HL-60/S4 (cell line): ENCODE data around the gene KCTD15.

Experiments used
- in situ Hi-C: fragments of 300-500 bp; cut with MboI; formaldehyde crosslinking; loops from 2 replicates; pipeline ENCODE4 v1.14.3; 2022; ENCODE audit warnings: low sequenced_read_pairs

The KCTD15 gene

DNA sequence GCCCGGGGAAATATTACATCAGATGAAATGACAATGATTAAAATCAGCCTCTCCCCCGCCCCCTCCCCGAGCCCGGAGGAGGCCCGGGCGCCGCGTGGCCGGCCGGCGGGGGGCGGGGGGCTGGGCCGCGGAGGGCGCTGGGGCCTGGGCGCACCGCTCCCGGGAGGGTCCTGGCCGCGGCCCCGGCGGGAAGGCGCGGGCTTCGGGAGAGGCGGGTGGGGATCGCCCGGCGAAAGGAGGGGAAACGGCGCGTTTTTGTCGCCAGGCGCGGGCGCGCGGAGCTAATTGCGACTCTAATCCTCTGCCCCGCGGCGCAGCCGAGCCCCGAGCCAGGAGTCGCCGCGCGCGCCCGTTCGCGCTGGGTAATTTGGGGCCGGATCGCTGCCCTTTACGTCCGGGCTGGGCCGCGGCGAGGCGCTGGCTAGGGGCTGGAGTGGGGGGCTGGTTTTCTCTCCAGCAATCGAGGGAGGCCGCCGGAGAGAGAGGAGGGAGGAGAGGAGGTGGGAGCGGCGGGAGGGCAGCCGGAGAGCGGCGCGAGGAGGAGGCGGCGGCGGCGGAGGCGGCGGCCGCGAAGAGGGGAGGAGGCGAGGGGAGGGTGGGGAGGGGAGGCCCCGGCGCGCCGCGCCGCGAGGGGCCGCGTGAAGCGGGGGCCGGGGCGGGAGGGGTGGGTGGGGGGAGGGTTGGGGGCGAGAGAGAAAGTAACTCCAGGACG is at the start of gene KCTD15:
KCTD15 (plus strand) TSS at position 707 of the 712 bp plus-strand sequence. CDS start 3,585 bp downstream, outside the sequence.
- in situ Hi-C loops: loop anchor here (25.0 kb wide), 2 partner anchors 216 to 916 kb away; no protein-coding TSS in a partner anchor

- in situ Hi-C loops: no loop called here
These were observed 49.4 kb upstream of the KCTD15 start for GRCh38 chr19:33747273-33747672.

- in situ Hi-C loops: no loop called here
These were observed 48.4 kb upstream of the KCTD15 start for GRCh38 chr19:33748231-33748630.

- in situ Hi-C loops: no loop called here
These were observed 47.7 kb upstream of the KCTD15 start for GRCh38 chr19:33749016-33749415.

DNA sequence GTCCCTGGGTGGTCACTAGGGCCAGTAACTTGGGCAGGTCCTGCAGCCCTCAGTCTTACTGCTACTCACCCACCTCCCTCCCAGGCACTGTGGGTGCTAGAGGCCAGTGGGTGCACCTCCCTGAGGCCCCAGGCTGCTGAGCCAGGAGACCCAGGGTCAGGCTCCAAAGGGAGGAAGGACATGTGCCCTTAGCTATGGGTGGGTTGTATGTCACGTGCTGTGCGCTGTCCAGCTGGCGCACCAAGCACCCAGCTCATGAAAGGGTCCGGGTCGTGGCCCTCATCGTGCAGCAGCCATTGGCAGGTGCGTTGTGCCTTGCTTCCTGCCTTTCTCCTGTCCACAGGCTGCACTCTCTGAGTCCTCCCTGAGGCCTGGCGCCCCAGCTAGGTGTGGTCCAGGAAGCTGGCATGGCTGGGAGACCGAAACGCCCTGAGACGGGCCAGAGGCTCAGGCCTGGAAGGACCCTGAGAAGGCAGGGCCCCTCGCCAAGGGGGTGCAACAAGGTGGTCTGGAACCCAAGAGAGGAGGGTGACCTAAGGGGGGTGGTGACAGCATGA is 47.0 kb upstream of the KCTD15 start:
- in situ Hi-C loops: no loop called here

- in situ Hi-C loops: no loop called here
These were observed 45.9 kb upstream of the KCTD15 start for GRCh38 chr19:33750587-33751435.

GRCh38 chr19:33751436-33751770 is 45.3 kb upstream of the KCTD15 start:
- in situ Hi-C loops: no loop called here

GRCh38 chr19:33752018-33752800 is 44.5 kb upstream of the KCTD15 start:
- in situ Hi-C loops: no loop called here

DNA sequence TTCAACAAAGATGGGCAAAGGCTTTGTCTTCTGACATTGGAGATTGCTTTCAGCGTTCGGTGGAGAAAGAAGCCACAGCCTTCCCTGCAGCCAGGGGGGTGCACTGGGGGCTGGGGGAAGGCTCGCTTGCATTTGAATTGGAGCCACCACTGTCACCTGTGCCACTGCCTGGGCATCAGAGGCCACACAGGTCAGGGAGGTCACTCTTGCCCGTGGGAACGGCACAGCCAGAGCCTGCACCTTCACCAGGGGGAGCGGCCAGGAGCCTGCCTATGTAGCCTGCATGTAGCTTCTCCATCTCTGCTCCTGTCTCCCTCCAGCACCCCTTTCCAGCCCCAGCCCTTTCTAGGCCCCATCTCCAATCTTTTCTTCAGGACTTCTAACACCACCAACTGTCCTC is 43.7 kb upstream of the KCTD15 start:
- in situ Hi-C loops: no loop called here

- in situ Hi-C loops: no loop called here
These were observed 42.3 kb upstream of the KCTD15 start for GRCh38 chr19:33754361-33754760.

DNA sequence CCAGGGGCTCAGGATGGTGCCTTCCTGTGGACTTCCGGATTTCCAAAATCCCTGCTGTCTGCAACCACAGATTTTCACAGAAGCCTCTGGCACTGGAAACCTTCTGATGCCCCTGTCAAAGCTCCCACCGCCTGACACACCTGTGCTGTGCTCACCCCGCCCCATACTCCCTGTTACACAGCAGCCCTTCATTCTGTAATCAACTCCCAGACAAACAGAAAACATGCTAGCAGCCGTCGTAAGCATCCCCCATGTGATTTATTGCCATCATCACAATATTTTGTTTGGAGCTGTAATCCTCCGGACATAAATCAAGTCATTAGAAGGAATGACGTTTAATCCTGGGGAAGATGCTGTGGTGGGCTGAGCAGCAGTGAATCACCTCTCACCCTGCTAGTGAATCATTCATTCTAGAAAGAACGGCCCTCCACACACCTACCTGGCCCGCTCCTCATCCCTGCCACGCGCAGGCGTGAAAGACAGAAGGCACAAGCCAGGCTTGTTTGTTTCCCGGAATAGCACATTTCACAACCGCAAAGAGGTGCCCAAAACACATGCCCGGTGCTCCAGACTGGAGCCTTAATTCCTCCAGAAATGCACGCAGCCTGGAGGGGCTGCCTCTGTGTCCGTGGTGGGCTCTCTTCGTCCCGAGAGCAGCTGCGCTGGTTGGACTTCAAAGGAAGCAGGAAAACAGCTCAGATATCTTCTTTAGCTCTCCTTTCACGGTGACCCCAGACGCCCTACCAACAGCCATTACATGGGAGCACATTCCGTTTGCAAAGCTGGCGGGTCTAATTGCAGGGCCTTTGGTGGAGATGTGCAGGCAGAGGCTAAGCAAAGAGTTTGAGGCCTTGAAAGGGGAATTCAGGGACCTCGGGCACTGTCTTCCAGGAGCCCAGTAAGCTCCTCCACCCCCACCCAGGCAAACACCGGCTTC is 41.3 kb upstream of the KCTD15 start:
- in situ Hi-C loops: no loop called here

DNA sequence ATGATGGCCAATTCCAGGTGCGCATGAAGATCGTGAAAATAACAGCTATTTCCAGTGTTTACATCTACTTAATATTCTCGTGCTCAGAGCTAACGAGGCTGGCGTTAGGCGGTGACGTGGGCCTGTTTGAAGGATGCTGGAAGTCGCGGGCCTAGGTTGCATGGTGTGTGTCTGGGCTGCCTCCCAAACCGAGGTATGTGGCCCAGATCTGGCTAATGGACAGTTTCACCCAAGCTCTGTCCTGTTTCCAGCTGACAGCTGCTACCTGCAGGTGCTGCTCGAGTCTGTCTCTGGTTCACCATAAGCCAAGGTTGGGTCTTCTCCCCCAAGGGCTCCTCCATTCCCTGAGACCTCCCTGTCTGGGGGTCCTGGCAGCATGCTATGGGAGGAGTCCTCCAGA is 40.5 kb upstream of the KCTD15 start:
- in situ Hi-C loops: no loop called here

DNA sequence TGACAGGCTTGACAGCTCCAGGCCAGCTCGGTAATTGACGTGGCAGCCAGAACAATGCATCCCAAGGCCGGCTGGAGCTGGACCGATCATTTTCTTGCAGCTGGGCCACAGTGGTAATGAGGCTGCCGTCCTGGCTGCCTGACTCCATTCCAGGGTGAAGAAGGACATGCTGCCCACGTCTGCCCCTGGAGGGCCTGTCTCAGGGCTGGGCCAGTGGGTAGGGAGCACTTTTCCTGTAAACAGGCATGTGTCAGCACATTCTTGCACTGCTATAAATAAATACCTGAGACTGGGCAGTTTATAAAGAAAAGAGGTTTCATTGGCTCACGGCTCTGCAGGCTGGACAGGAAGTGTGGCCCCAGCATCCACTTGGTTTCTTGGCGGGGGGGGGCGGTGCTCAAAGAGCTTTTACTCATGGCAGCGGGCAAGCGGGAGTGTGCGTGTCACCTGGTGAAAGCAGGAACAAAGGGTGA is 38.1 kb upstream of the KCTD15 start:
- in situ Hi-C loops: no loop called here

DNA sequence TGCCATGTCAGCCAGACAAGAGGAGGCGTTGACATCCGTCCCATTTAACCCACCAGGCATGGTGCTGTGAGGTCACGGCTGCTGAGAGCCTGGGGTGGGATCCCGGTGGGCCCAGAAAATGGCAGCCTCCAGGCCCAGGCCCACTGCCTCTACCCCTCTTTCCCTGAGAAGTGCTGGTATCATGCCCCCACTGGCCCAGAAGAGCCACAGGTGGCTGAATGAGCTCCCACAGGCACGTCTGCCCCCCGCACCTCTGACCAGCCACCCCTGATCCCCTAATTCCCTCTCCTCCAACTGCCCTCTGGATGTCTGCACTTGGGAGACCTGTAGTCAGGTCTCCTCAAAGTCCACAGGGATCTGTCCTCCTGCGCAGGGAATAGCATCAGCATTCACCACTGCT is 37.3 kb upstream of the KCTD15 start:
- in situ Hi-C loops: no loop called here

GRCh38 chr19:33763633-33764371 is 32.9 kb upstream of the KCTD15 start:
- in situ Hi-C loops: loop anchor here (10.0 kb wide), 1 partner anchor 549 kb away; no protein-coding TSS in a partner anchor

DNA sequence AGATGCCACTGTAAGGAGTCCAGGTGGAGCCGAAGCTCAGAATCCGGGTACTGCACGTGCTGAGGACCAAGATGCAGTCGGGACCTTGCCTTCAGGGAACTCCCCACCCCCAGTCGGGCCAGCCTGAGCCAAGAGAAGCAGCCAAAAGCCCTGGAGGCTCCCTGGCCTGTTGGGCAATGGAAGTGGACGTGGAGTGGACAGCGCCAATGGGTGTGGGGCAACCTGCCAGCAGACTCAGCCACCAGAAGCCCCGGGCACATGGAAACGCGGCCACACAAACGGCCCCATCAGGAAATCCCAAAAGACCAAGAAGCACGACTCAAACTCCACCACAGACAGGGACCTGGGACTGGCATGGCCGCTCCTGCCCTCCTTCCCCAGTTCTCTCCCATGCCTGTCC is 30.0 kb upstream of the KCTD15 start:
- in situ Hi-C loops: loop anchor here (10.0 kb wide), 1 partner anchor 552 kb away; no protein-coding TSS in a partner anchor

DNA sequence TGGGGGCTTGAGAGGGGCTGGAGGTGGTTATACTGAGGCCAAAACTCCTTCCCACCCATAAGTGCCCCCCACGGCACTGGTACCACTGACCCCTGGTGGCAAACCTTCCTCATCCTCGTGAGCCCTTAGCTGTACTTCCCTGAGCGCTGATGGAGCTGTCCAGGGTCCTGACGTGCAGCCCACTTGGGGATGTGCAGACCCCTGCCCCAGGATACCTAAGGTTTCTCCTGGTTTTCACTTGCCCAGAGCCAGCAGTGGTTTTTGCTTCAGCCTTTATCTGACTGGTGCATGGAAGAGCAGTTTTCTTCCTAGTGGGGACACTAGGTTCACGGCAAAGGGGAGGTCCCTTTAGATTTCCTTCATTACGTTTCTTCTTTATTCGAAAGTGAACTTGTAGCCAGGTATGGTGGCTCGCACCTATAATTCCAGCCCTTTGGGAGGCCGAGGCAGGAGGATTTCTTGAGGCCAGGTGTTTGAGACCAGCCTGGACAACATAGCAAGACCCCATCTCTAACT is 28.7 kb upstream of the KCTD15 start:
- in situ Hi-C loops: loop anchor here (10.0 kb wide), 1 partner anchor 553 kb away; no protein-coding TSS in a partner anchor

DNA sequence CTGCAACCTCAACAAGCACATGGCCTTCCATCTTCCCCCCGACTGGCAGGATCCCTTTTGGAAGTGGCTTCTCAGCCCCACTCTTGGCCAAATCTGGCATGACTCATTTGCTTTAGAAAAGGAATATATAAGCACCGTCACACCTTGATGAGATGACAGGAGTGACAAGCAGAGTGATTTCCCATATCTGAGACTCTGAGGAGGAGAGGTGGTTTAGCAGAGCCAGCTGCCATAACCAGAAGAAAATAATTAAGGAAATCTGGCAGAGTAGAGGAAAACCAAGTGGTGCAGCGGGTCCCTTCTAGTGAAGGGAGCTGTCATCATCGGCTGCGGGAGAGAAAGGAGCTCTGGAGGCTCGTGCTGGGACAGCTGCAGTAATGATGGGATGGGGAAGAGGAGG is 27.5 kb upstream of the KCTD15 start:
- in situ Hi-C loops: loop anchor here (10.0 kb wide), 1 partner anchor 554 kb away; no protein-coding TSS in a partner anchor

DNA sequence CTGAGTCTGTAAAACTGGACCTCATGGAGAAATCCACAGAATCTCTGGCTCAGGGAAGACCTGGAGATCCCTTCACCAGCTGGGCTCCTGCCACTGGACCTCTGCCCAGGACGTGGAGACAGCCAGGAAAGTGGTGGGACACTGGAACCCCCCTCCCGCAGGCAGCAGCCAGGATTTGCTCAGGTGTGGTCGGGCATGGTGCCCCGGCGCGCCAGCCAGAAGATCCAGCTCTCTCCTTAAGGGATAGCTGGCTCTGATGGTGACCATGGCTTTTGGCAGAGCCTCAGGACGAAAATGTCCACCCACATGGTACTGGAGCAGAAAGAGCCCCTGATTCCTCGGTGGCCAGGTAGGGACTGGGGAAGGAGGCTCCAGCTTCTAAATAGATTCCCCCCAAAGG is 26.6 kb upstream of the KCTD15 start:
- in situ Hi-C loops: loop anchor here (5.0 to 10.0 kb wide), 2 partner anchors 348 to 535 kb away; no protein-coding TSS in a partner anchor
